T-cell (primary cell): ENCODE data around the gene FTCD. TPM values are rescaled to one million over a fixed set of nuclear protein-coding genes. Genes with fewer than 3 reads are reported as not detected.
"Not testable (repeated sequence)": the region's sequence is repeated elsewhere in the genome, so short reads cannot be mapped to it uniquely, and the experiment has no call there.

Source experiments
- ATAC-seq, 4 experiments: fragments of 200-7000 bp in 3 of 4; fragments of 150-1000 bp in 1 of 4; cut with Tn5 transposase; replicated peaks in 1 of 4; 1 replicate in 3 of 4; 2 replicates in 1 of 4; pipeline ENCODE4 v1.10.0; 2021; ENCODE audit warnings: moderate library complexity in 3 of 4, mild to moderate bottlenecking in 2 of 4, moderate number of reproducible peaks in 1 of 4
- CTCF ChIA-PET, 2 donors: fragments of 300-600 bp; sonication (Branson Sonifier 250); formaldehyde crosslinking; loops; one replicate each; lab custom pipeline; 2022; ENCODE audit warnings: antibody characterized with exemption in 2 of 2; lab: Charles Lee
- POLR2A ChIA-PET, 2 donors: fragments of 300-600 bp; sonication (Branson Sonifier 250); formaldehyde crosslinking; loops; one replicate each; lab custom pipeline; 2022; ENCODE audit warnings: antibody characterized with exemption in 2 of 2; lab: Charles Lee
- DNase-seq, 35 experiments: peaks; one replicate each; pipeline versions ENCODE4 v3.0.0 to v3.0.0-alpha.2; 2013 to 2023
- H3K27ac ChIP-seq: one replicate; pipeline ENCODE4 v1.5.1; 2013; ENCODE audit warnings: low read length
- H3K27me3 ChIP-seq, 2 experiments: replicated peaks in 1 of 2; 1 replicate in 1 of 2; 2 replicates in 1 of 2; pipeline versions ENCODE4 v1.6.1 to v1.7.0; 2013; ENCODE audit warnings: low read length in 1 of 2, mixed read lengths in 1 of 2; ENCODE audit not compliant: control insufficient read depth in 2 of 2, insufficient read depth in 2 of 2; ENCODE audit errors: extremely low read depth in 1 of 2
- H3K36me3 ChIP-seq, 2 donors: 1 replicate in 1 of 2; 2 replicates in 1 of 2; pipeline versions ENCODE4 v1.6.1 to v1.7.0; 2013; ENCODE audit warnings: low read length in 1 of 2; ENCODE audit not compliant: control insufficient read depth in 2 of 2, insufficient read depth in 1 of 2; ENCODE audit errors: extremely low read depth in 1 of 2
- H3K4me1 ChIP-seq, 2 experiments: 1 replicate in 1 of 2; 2 replicates in 1 of 2; pipeline versions ENCODE4 v1.6.1 to v1.7.0; 2013; ENCODE audit warnings: low read length in 2 of 2, mixed read lengths in 1 of 2; ENCODE audit not compliant: insufficient read depth in 2 of 2, control insufficient read depth in 1 of 2; ENCODE audit errors: extremely low read depth in 1 of 2
- H3K4me3 ChIP-seq, 2 donors: 1 replicate in 1 of 2; 2 replicates in 1 of 2; pipeline versions ENCODE4 v1.5.1 to v1.7.0; 2013; ENCODE audit warnings: mild to moderate bottlenecking in 2 of 2, low read length in 1 of 2, moderate library complexity in 1 of 2; ENCODE audit not compliant: control insufficient read depth in 1 of 2; ENCODE audit errors: extremely low read depth in 1 of 2
- H3K9me3 ChIP-seq: 2 replicates; pipeline ENCODE4 v1.7.0; 2013
- H3K27ac Mint-ChIP-seq, 2 donors: one replicate each; pipeline ENCODE4 v1.8.0; 2020 to 2021; ENCODE audit warnings: mild to moderate bottlenecking in 2 of 2, mixed read lengths in 2 of 2
- H3K27me3 Mint-ChIP-seq, 2 donors: one replicate each; pipeline ENCODE4 v1.8.0; 2021 to 2022; ENCODE audit warnings: mixed read lengths in 2 of 2
- H3K36me3 Mint-ChIP-seq: one replicate; pipeline ENCODE4 v1.8.0; 2021; ENCODE audit warnings: mixed read lengths
- H3K4me1 Mint-ChIP-seq, 3 donors: one replicate each; pipeline ENCODE4 v1.8.0; 2020 to 2022; ENCODE audit warnings: mixed read lengths in 3 of 3, mild to moderate bottlenecking in 1 of 3
- H3K4me3 Mint-ChIP-seq, 3 donors: one replicate each; pipeline ENCODE4 v1.8.0; 2020 to 2022; ENCODE audit warnings: mild to moderate bottlenecking in 3 of 3, mixed read lengths in 3 of 3, moderate library complexity in 3 of 3
- H3K9me3 Mint-ChIP-seq, 3 donors: one replicate each; pipeline ENCODE4 v1.8.0; 2020 to 2022; ENCODE audit warnings: mixed read lengths in 3 of 3
- WGBS: methylation state at CpG from one replicate; pipeline ENCODE4 v1.1.5; 2013; ENCODE audit warnings: missing lambda C conversion rate; ENCODE audit not compliant: insufficient coverage; 5-methylcytosine and 5-hydroxymethylcytosine counted together
- total RNA-seq, 35 experiments: library from RNA in 6 of 35; stranded (reverse) in 6 of 35; fragments of 120-200 nt in 1 of 35; gene quantifications; one replicate each; pipeline versions ENCODE4 v1.2.1 to v1.2.4 and lab custom pipeline; 2013 to 2026

FTCD gene
- total RNA-seq, 5 donors from 2014 or later (not counting 1 experiment from before 2014, with no cell fraction given), result 0.95 to 6.1 (median 2.5) TPM; not detected in 1

DNA sequence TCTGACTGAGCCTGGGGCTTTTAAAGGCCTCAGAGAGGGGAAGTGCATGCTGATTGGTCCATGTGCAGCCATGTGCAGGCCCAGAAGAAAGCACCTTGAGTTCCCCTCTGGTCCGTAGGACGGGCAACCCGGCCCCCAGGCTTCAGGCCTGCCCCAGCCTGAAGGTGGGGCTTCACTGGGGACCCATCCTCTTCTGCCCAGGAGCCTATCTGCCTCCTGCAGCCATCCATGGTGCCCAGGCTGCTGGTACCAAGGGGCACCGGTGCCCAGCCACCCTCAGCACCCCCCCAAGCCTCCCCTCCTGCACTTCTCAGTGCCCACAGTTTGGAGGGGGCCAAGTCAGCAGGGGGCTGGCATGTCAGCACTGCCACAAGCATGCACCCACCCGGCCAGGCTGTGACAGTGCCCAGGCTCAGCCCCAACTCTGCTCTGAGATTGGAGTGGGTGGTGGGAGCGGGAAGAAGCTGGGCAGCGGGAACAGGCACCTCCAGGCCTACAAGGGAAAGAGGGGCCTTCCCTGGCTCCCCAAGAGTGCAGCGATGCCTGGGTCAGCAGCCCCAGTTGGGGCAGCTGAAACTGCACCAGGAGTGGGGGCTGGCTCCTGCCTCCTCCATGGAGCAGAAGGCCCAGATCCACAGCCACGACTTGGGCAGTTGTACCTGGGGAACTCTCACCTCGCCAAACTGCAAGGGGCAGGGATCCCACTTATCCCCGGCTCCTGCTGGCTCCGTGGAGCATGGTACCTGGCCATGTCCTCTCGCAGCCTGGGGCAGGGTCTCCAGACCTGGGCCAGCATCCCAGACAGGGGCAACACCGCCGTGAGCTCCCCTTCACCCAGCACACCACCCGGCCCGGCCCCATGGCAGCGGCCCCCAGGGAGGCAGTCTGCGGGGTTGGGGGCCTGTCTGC, 45.8 kb downstream of the FTCD start:
- no peaks in the 10 kb centered on the region for H3K4me1 ChIP-seq
- H3K27me3 ChIP-seq, result peaks cover 2 to 5% of the 10 kb centered on the region in 2 experiments
- no peak overlapping the region for H3K27ac ChIP-seq
- no peak overlapping the region for H3K27ac Mint-ChIP-seq
- H3K4me3 ChIP-seq, result no peak overlapping the region
- POLR2A ChIA-PET, result no interaction called here
- H3K9me3 ChIP-seq, result no peaks in the 10 kb centered on the region
- H3K4me3 Mint-ChIP-seq, result no peak overlapping the region
- DNase-seq (peak in 2 of 35 experiments; percentile 3 to 14), ATAC-seq (no peak)
- WGBS, result 82% methylated on average over 12 of the region's 19 CpGs
- peaks cover 0 to 17% (median 6%) of the 10 kb centered on the region in 3 donors for H3K9me3 Mint-ChIP-seq
- no peaks in the 10 kb centered on the region for H3K36me3 ChIP-seq
- H3K36me3 Mint-ChIP-seq, result peaks cover 10% of the 10 kb centered on the region
- CTCF ChIA-PET, result no interaction called here
- H3K4me1 Mint-ChIP-seq, result no peaks in the 10 kb centered on the region
- H3K27me3 Mint-ChIP-seq, result peaks cover 0 to 4% of the 10 kb centered on the region in 2 donors

DNA sequence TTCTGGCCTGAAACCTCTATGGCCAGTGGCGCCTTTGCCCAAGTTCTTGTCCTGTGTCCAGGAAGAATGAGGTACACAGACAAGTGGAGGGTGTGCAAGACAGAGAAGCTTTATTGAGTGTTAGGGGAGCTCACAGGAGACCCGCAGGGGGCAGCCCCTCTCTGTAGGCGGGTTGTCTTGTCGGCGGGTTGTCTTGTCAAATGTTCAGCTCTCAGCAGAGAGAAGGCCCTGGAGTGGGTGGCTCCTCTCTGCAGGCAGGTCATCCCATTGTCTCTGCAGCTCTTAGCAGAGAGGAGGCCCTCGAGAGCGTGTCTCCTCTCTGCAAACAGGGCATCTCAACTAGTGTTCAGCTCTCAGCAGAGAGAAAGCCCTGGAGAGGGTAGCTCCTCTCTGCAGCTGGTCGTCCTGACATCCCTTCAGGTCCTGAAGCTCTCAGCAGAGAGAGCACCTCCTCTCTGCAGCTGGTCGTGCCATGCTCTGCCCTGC, 46.5 kb downstream of the FTCD start:
- H3K36me3 ChIP-seq, result no peaks in the 10 kb centered on the region
- POLR2A ChIA-PET, result interaction anchor here in 1 of 2 donors (0.6 kb wide), 1 partner anchor 10 kb away, joined by 5 read pairs; no protein-coding TSS in a partner anchor
- no peak overlapping the region for H3K27ac ChIP-seq
- 78% methylated on average over 9 of the region's 9 CpGs for WGBS
- H3K27me3 ChIP-seq, result peaks cover 2 to 5% of the 10 kb centered on the region in 2 experiments
- H3K4me1 ChIP-seq, result no peaks in the 10 kb centered on the region
- CTCF ChIA-PET, result no interaction called here
- ATAC-seq (no peak), DNase-seq (peak in 1 of 35 experiments; percentile 14)
- peaks cover 3% of the 10 kb centered on the region for H3K9me3 ChIP-seq
- Mint-ChIP-seq H3K36me3 (peaks cover 16% of the 10 kb centered on the region), H3K27me3 (peaks cover 0 to 11% of the 10 kb centered on the region in 2 donors), H3K4me1 (no peaks in the 10 kb centered on the region), H3K27ac (no peak overlapping the region), H3K9me3 (peaks cover 4 to 24% (median 12%) of the 10 kb centered on the region in 3 donors), H3K4me3 (no peak overlapping the region)
- H3K4me3 ChIP-seq, result no peak overlapping the region

DNA sequence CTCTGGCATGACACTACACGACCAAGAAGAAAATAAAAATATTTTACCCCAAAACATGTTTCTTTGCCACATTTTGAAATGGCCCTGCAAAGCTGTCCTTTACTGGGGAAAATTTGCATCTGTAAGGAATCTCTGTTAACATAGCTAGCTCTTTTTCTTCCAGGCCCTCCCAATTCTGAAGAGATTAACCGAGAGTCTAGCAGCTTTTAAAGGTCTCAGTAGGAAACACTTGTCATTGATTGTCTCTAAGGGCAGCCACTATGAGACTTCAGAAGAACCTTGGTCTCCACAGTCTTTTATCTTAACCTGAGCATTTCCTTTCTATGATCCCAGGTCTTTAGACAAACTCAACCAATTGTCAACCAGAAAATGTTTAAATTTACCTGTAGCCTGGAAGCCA, 48.0 kb downstream of the FTCD start:
- H3K4me3 Mint-ChIP-seq, POLR2A ChIA-PET, H3K27ac ChIP-seq, H3K27ac Mint-ChIP-seq, H3K27me3 ChIP-seq, ATAC-seq, H3K4me1 ChIP-seq, H3K36me3 ChIP-seq, DNase-seq, H3K4me3 ChIP-seq, H3K4me1 Mint-ChIP-seq, H3K9me3 ChIP-seq: not testable (repeated sequence)
- peaks cover 13% of the 10 kb centered on the region for H3K36me3 Mint-ChIP-seq
- CTCF ChIA-PET, result interaction anchor here in 1 of 2 donors (0.6 kb wide), 1 partner anchor 8 kb away, joined by 3 read pairs; no protein-coding TSS in a partner anchor
- H3K27me3 Mint-ChIP-seq, result peaks cover 6 to 26% of the 10 kb centered on the region in 2 donors
- no CpG with 5 or more reads among the region's 2 CpGs for WGBS
- H3K9me3 Mint-ChIP-seq, result peaks cover 7 to 39% (median 20%) of the 10 kb centered on the region in 3 donors

DNA sequence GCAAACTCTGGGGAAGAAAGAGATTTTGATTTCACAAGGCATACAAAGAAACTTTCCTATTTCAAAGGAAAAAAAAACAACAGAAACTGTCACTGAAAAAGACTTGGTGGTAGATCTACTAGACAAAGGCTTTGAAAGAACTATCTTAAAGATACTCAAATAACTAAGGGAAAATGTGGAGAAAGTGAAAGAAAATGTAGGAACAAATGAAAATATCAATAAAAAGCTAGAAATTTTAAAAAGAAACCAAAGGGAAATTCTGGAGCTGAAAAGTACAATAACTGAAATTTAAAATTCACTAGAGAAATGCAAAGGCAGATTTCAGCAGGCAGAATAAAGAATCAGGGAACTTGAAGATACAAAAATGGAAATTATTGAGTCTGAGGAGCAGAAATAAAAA, 51.3 kb downstream of the FTCD start:
- Histone ChIP-seq H3K9me3 (peaks cover 3% of the 10 kb centered on the region), H3K27ac (no peak overlapping the region), H3K4me1 (peaks cover 0 to 6% of the 10 kb centered on the region in 2 experiments), H3K27me3 (peaks cover 8 to 12% of the 10 kb centered on the region in 2 experiments), H3K4me3 (no peak overlapping the region), H3K36me3 (no peaks in the 10 kb centered on the region)
- CTCF ChIA-PET, result no interaction called here
- H3K27me3 Mint-ChIP-seq, result peaks cover 27 to 51% of the 10 kb centered on the region in 2 donors
- peaks cover 8 to 42% (median 23%) of the 10 kb centered on the region in 3 donors for H3K9me3 Mint-ChIP-seq
- no peak overlapping the region for H3K27ac Mint-ChIP-seq
- POLR2A ChIA-PET, result no interaction called here
- peaks cover 15% of the 10 kb centered on the region for H3K36me3 Mint-ChIP-seq
- ATAC-seq (no peak), DNase-seq (no peak)
- H3K4me3 Mint-ChIP-seq, result no peak overlapping the region
- H3K4me1 Mint-ChIP-seq, result peaks cover 0 to 9% (median 2%) of the 10 kb centered on the region in 3 donors

DNA sequence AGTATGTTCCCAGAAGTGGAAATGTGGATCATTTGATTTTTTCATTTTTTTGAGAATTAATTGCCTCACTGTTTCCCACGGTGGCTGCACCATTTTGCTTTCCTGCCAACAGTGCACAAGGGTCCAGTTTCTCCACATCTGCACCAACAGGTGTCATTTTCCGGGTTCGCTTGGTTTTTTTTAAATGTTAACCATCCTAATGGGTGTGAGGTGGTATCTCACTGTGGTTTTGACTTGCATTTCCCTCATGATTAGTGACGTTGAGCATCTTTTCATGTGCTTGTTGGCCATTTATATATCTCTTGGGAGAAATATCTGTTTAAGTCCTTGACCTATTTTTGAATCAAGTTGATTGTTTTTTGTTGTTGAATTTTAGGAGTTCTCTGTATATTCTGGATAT, 54.5 kb downstream of the FTCD start:
- peaks cover 2 to 14% (median 6%) of the 10 kb centered on the region in 3 donors for H3K4me1 Mint-ChIP-seq
- Histone ChIP-seq H3K4me3 (no peak overlapping the region), H3K27ac (no peak overlapping the region), H3K9me3 (peaks cover 3% of the 10 kb centered on the region), H3K4me1 (peaks cover 0 to 16% of the 10 kb centered on the region in 2 experiments), H3K27me3 (peaks cover 8 to 16% of the 10 kb centered on the region in 2 experiments), H3K36me3 (no peaks in the 10 kb centered on the region)
- ChIA-PET POLR2A (no interaction called here), CTCF (interaction anchor here in 1 of 2 donors (0.6 kb wide), 1 partner anchor 10 kb away, joined by 3 read pairs; no protein-coding TSS in a partner anchor)
- no peak overlapping the region for H3K27ac Mint-ChIP-seq
- peaks cover 10% of the 10 kb centered on the region for H3K36me3 Mint-ChIP-seq
- DNase-seq (peak in 2 of 35 experiments; percentile 12 to 17), ATAC-seq (no peak)
- WGBS, result no CpG with 5 or more reads among the region's 4 CpGs
- H3K9me3 Mint-ChIP-seq, result peaks cover 8 to 25% (median 18%) of the 10 kb centered on the region in 3 donors
- peak overlapping the region; percentile 21 to 71 (median 25) for H3K4me3 Mint-ChIP-seq
- peaks cover 27 to 53% of the 10 kb centered on the region in 2 donors for H3K27me3 Mint-ChIP-seq

DNA sequence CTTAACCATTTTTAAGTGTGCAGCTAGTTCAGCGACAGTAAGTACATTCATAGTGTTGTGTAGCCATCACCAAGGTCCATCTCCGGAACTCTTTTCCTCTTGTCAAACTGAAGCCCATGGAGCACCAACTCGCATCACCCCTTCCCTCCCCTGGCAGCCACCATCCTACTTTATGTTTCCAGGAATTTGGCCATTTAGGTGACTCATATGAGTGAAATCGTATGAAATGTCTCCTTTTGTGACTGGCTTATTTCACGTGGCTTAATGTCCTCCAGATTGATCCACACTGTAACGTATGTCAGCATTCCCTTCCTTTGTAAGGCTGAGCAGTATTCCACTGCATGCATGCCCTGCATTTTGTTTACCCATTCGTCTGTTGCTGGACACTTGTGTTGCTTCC, 55.0 kb downstream of the FTCD start:
- Mint-ChIP-seq H3K36me3 (peaks cover 10% of the 10 kb centered on the region), H3K4me1 (peaks cover 2 to 14% (median 6%) of the 10 kb centered on the region in 3 donors), H3K27me3 (peaks cover 27 to 53% of the 10 kb centered on the region in 2 donors), H3K4me3 (peak overlapping the region; percentile 21 to 71 (median 25)), H3K9me3 (peaks cover 8 to 25% (median 18%) of the 10 kb centered on the region in 3 donors), H3K27ac (no peak overlapping the region)
- Histone ChIP-seq H3K27ac (no peak overlapping the region), H3K4me3 (no peak overlapping the region), H3K9me3 (peaks cover 3% of the 10 kb centered on the region), H3K27me3 (peaks cover 8 to 16% of the 10 kb centered on the region in 2 experiments), H3K36me3 (no peaks in the 10 kb centered on the region), H3K4me1 (peaks cover 0 to 16% of the 10 kb centered on the region in 2 experiments)
- ATAC-seq (no peak), DNase-seq (no peak)
- ChIA-PET POLR2A (no interaction called here), CTCF (no interaction called here)
- 57% methylated on average over 4 of the region's 7 CpGs for WGBS
